HepG2 (cell line): ENCODE results near the gene DPEP1.
A peak's percentile ranks its signal among the peaks of the same experiment; 100 is the strongest.

Source experiments
- CEBPZ ChIP-seq: IDR thresholded peaks from 2 replicates; pipeline ENCODE4 v1.6.1; 2012; ENCODE audit warnings: low read length, improper control_type of control experiment
- GABPA ChIP-seq, 2 experiments: IDR thresholded peaks; 2 replicates each; pipeline ENCODE4 v1.6.1; 2011 to 2016; ENCODE audit warnings: low read depth in 2 of 2, low read length in 1 of 2, missing biosample characterization in 1 of 2, missing genetic modification characterization in 1 of 2
- KDM3A ChIP-seq: IDR thresholded peaks from 2 replicates; pipeline ENCODE4 v1.6.1; 2018; ENCODE audit warnings: low read depth, missing compliant biosample characterization
- KDM5A ChIP-seq: fragments of 200-600 bp; sonication (generic); IDR thresholded peaks from 2 replicates; pipeline ENCODE4 v1.7.0; 2018; ENCODE audit warnings: antibody characterized with exemption, mild to moderate bottlenecking, low read length, borderline replicate concordance
- MIER2 ChIP-seq: IDR thresholded peaks from 2 replicates; pipeline ENCODE4 v1.6.1; 2016; ENCODE audit warnings: missing biosample characterization, missing genetic modification reagents
- POLR2AphosphoS5 ChIP-seq: IDR thresholded peaks from 2 replicates; pipeline ENCODE4 v1.6.1; 2012; ENCODE audit warnings: low read depth, low read length
- PRPF4 ChIP-seq: fragments of 200-400 bp; formaldehyde crosslinking; IDR thresholded peaks from 2 replicates; pipeline ENCODE4 v1.6.1; 2016; ENCODE audit warnings: low read length, low read depth; ENCODE audit not compliant: poor library complexity, severe bottlenecking
- ZNF761 ChIP-seq: sonication (generic); formaldehyde crosslinking; conservative IDR thresholded peaks from 2 replicates; pipeline ENCODE4 v1.4.0; 2020; ENCODE audit warnings: mild to moderate bottlenecking, missing genetic modification reagents
- TF ChIP-seq, protein P1 (sequence below): sonication (generic); formaldehyde crosslinking; conservative IDR thresholded peaks from 2 replicates; pipeline ENCODE4 v1.8.0; 2022; ENCODE audit warnings: mild to moderate bottlenecking, moderate library complexity, missing genetic modification reagents

DNA sequence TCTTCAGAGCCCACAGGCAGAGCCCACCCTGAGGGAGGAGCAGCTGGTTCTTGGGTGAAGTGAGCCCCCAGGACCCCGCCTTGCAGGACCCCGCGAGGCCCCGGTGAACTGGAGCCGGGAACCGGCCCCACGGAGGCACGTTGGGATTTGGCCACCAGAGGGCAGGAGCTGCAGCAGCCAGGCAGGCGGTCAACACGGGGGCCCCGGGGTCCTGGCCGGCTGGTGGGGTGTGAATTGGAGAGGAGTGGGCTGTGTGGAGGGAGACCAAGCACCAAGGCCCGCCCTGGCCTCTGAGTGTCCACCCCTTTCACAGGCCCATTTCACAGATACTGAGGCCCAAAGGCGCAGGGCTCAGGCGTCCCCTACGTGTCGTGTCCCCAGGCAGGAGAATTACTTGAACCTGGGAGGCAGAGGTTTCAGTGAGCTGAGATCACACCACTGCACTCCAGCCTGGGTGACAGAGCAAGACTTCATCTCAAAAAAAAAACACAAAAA lies 2.2 kb downstream of the DPEP1 start:
- no peak for TF ChIP-seq POLR2AphosphoS5
- TF ChIP-seq PRPF4, result no peak
- no peak for TF ChIP-seq MIER2 (CRISPR knock-in tag)
- TF ChIP-seq KDM5A, result no peak
- TF ChIP-seq ZNF761 (CRISPR knock-in tag), result 0 out of 2 replicates have a peak, but pooled peaks have one; percentile 63
- TF ChIP-seq, protein P1, sequence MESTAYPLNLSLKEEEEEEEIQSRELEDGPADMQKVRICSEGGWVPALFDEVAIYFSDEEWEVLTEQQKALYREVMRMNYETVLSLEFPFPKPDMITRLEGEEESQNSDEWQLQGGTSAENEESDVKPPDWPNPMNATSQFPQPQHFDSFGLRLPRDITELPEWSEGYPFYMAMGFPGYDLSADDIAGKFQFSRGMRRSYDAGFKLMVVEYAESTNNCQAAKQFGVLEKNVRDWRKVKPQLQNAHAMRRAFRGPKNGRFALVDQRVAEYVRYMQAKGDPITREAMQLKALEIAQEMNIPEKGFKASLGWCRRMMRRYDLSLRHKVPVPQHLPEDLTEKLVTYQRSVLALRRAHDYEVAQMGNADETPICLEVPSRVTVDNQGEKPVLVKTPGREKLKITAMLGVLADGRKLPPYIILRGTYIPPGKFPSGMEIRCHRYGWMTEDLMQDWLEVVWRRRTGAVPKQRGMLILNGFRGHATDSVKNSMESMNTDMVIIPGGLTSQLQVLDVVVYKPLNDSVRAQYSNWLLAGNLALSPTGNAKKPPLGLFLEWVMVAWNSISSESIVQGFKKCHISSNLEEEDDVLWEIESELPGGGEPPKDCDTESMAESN (CRISPR knock-in tag), result no peak
- no peak for TF ChIP-seq GABPA (IDR thresholded peaks at IDR 0.05; ENCODE audit: low read depth, low read length)
- TF ChIP-seq GABPA (CRISPR knock-in tag; IDR thresholded peaks at IDR 0.05; ENCODE audit: low read depth), result no peak
- no peak for TF ChIP-seq CEBPZ
- no peak for TF ChIP-seq KDM3A (CRISPR knock-in tag)
